ENCODE measurements around the gene SLC39A13.

The SLC39A13 gene

GRCh38 chr11:47407746-47408590 is at the start of gene SLC39A13:
TSS of gene SLC39A13 (plus strand) at chr11:47408590. CDS start at chr11:47410095, 1,505 bp downstream.
- DNase-seq (ENCODE audit: low read depth) = peak; percentile 97
- peak within 1 kb of the TSS; percentile 70 for H3K4me3 ChIP-seq (ENCODE audit: low read depth, low read length)
- TF ChIP-seq CTCF (conservative IDR thresholded peaks at IDR 0.05; ENCODE audit: low read depth, low read length) = peak; percentile 40

- H3K4me3 ChIP-seq (ENCODE audit: low read depth, low read length) = no peak overlapping the region
- TF ChIP-seq CTCF (conservative IDR thresholded peaks at IDR 0.05; ENCODE audit: low read depth, low read length) = no peak
- DNase-seq (ENCODE audit: low read depth) = no peak
These were observed 49.7 kb upstream of the SLC39A13 start for GRCh38 chr11:47358731-47359051.

DNA sequence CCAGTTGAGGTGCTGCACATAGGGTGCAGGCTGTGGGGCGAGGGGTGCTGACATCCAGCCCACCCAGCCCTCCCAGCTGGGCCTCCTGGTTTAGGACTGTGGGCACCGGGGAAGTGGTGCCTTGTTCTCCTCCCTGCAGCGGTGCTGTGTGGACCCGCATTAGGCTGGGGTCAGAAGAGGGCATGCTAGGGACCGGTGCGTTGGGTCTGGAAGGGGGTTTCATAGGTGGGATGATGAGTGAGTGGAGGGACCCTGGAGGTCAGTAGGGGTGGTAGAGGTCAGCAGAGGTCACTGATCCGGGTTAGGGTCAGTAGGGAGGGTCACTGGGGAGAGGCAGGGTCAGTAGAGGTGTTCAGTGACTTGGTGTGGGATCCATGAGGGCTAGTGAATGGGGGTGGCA is 49.2 kb upstream of the SLC39A13 start:
- no peak for TF ChIP-seq CTCF (conservative IDR thresholded peaks at IDR 0.05; ENCODE audit: low read depth, low read length)
- H3K4me3 ChIP-seq (ENCODE audit: low read depth, low read length) = no peak overlapping the region
- DNase-seq (ENCODE audit: low read depth) = no peak

GRCh38 chr11:47359586-47359985 is 48.8 kb upstream of the SLC39A13 start:
- no peak for TF ChIP-seq CTCF (conservative IDR thresholded peaks at IDR 0.05; ENCODE audit: low read depth, low read length)
- DNase-seq (ENCODE audit: low read depth) = no peak

GRCh38 chr11:47360341-47360740 is 48.0 kb upstream of the SLC39A13 start:
- H3K4me3 ChIP-seq (ENCODE audit: low read depth, low read length) = no peak overlapping the region
- DNase-seq (ENCODE audit: low read depth) = no peak
- TF ChIP-seq CTCF (conservative IDR thresholded peaks at IDR 0.05; ENCODE audit: low read depth, low read length) = no peak

More at GRCh38 chr11:47359586-47359985, 48.8 kb upstream of the SLC39A13 start:
- H3K4me3 ChIP-seq (ENCODE audit: low read depth, low read length) = no peak overlapping the region

GRCh38 chr11:47361419-47361818 is 47.0 kb upstream of the SLC39A13 start:
- DNase-seq (ENCODE audit: low read depth) = no peak
- no peak overlapping the region for H3K4me3 ChIP-seq (ENCODE audit: low read depth, low read length)
- no peak for TF ChIP-seq CTCF (conservative IDR thresholded peaks at IDR 0.05; ENCODE audit: low read depth, low read length)

GRCh38 chr11:47366020-47366490 is 42.3 kb upstream of the SLC39A13 start:
- no peak for DNase-seq (ENCODE audit: low read depth)
- H3K4me3 ChIP-seq (ENCODE audit: low read depth, low read length) = no peak overlapping the region
- no peak for TF ChIP-seq CTCF (conservative IDR thresholded peaks at IDR 0.05; ENCODE audit: low read depth, low read length)
